ENCODE data around the gene SLC7A7. TPM values are rescaled to one million over a fixed set of nuclear protein-coding genes. Genes with fewer than 3 reads are reported as not detected.

The SLC7A7 gene
- total and polyA plus RNA-seq, 9 of the 15 experiments (the other 6 are each of a cell fraction or from before 2014, with no cell fraction given) = 0.07 to 0.68 (median 0.41) TPM

DNA sequence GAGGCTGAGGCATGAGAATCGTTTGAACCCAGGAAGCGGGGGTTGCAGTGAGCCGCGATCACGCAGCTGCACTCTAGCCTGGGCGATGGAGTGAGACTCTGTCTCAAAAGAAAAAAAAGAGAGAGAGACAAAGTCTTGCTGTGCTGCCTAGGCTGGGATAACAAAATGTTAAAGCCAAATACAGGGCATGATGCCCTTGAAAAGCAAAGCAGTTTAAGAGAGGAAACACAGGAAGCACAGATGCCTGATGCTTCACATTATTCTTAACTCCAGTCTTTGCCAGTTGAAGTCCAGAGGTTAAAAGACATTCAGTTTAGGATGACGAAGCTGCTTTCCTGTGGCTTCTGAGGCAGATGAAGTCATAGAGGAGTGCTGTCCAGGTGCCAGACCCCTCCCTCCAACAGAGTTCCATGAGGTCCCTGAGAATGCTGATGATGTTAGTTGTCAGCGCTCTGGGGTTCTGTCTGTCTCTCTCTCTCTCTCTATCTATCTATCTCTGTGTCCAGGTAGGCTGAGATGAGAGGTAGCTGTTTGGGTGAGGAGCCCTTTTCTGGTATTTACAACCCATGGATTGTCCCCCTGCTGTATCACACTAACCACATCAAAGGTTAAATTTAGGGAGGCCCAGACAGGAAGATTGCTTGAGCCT is 9.6 kb upstream of the SLC7A7 start (continued):
- peak; percentile 81 for TF ChIP-seq DPF2 (IDR thresholded peaks at IDR 0.05)
- TF ChIP-seq MAFG (tag; conservative IDR thresholded peaks at IDR 0.05) = peak; percentile 76
- TF ChIP-seq TCF7 (IDR thresholded peaks at IDR 0.05; ENCODE audit: borderline replicate concordance) = peak; percentile 93
- no peak for TF ChIP-seq CBFB (CRISPR knock-in tag; IDR thresholded peaks at IDR 0.05)
- TF ChIP-seq CBX3 (IDR thresholded peaks at IDR 0.05; ENCODE audit: borderline replicate concordance in 1 of 2, low read length in 2 of 2) = peak in 1 of 2 experiments; percentile 40; a peak in 1 of 3 replicates
- TF ChIP-seq ZNF780A (CRISPR knock-in tag; IDR thresholded peaks at IDR 0.05) = no peak
- no peak for TF ChIP-seq NR2C1 (IDR thresholded peaks at IDR 0.05)
- 0 out of 2 replicates have a peak, but pooled peaks have one; percentile 15 for TF ChIP-seq NR2C1 (tag; IDR thresholded peaks at IDR 0.05)
- peak; percentile 33; the same call in 1 of the 2 replicates for TF ChIP-seq MGA (IDR thresholded peaks at IDR 0.05)
- peak; percentile 36; the same call in 1 of the 2 replicates for TF ChIP-seq BACH1 (tag; IDR thresholded peaks at IDR 0.05)
- peak; percentile 61 for TF ChIP-seq ARID1B (IDR thresholded peaks at IDR 0.05)
- TF ChIP-seq, protein P1, sequence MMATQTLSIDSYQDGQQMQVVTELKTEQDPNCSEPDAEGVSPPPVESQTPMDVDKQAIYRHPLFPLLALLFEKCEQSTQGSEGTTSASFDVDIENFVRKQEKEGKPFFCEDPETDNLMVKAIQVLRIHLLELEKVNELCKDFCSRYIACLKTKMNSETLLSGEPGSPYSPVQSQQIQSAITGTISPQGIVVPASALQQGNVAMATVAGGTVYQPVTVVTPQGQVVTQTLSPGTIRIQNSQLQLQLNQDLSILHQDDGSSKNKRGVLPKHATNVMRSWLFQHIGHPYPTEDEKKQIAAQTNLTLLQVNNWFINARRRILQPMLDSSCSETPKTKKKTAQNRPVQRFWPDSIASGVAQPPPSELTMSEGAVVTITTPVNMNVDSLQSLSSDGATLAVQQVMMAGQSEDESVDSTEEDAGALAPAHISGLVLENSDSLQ (IDR thresholded peaks at IDR 0.05) = peak; percentile 53
- peak in 1 of 2 experiments; percentile 36; a peak in 1 of 4 replicates for TF ChIP-seq KDM1A (IDR thresholded peaks at IDR 0.05)
- peak; percentile 33 for TF ChIP-seq BRD9 (IDR thresholded peaks at IDR 0.05; ENCODE audit: low read depth, partially characterized antibody)
- TF ChIP-seq SMAD1 (IDR thresholded peaks at IDR 0.05; ENCODE audit: low read depth, low read length, partially characterized antibody) = no peak
- peak; percentile 91 for TF ChIP-seq C11orf30 (IDR thresholded peaks at IDR 0.05; ENCODE audit: low read depth)
- TF ChIP-seq ETV1 (tag; conservative IDR thresholded peaks at IDR 0.05; ENCODE audit: low read depth) = peak; percentile 30; the same call in 1 of the 2 replicates
